ENCODE measurements around the gene PKM.
"Not testable (repeated sequence)": the region's sequence is repeated elsewhere in the genome, so short reads cannot be mapped to it uniquely, and the experiment has no call there.

The PKM gene

DNA sequence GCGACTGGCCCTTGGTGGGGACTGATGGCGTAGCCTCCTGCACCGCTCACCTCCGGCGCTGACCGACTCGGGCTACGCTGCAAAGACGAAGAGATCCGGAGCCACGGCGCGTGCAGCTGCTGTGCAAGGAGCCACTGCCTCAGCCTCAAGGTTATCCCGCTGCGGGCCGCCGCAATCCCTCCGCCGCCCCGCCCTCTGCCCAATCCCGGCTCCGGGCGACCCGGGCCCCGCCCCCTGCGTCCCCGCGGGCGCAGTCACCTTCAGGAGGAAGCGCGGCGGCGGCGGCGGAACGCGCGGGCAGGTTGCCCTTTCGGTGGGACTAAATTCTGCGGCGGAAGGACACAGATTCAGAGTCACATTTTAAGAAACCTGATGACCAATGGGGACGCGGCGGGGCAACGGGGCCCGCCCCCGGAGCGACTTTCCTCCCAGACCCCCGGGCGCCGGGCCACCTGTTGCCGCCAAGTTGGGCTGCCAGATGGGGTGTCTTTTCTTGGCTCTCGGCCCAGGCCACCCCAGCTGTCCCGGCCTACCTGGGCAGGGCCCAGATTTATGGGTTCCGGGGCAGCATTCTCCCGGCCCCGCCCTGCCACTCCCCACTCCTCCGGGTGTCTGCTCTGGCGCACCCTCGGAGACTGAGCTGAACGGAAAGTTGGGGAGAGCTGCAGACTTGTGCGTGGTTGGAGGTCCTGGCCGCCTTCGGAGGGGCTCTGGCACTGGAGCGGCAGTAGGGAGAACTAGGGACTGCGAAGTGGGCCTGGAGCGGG is at the start of gene PKM:
Gene PKM (minus strand): TSS at position 125 of the 767 bp plus-strand sequence. CDS start 12,093 bp downstream, outside the sequence.
- DNase-seq (ENCODE audit: low read depth in 2 of 2), result peak; percentile 95 to 98

DNA sequence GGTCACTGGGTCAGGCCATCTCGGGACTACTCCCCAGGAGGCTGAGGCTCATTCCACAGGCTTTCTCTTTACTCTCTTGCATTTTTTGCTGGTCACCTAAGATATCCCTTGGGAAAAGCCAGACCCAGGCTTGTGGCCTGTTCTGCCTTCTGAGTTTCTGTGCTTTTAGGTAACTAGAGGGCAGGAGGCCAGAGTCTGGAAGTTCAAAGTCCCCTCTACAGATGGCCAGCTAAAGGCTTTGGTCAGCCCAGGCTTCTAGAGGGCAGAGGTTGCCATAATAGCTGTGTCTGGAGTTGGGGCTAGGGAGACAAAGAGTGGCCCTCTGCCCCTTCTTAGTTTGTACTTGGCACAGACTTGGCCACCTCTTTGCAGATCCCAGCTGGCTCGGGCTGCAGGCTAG is 49.8 kb upstream of the PKM start:
- no peak for DNase-seq (ENCODE audit: low read depth in 2 of 2)

DNA sequence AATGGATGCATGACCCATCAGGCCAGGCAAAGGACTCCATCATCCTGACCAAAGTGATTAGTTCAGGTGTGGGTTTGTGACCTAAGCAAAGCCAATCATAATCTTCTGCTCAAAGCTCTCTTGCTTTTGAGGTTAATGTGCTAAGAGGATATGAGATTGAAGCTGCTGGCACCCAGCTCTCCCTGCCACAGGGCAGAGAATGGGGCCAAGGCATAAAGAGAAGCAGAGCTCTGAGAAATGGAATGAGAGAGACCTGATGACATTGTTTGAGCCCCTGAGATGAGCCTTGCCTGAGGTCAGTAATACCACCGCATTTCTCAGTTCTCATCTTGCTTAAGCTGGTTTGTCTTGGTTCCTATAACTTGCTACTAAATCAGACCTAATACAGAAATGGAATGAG is 47.7 kb upstream of the PKM start:
- no peak for DNase-seq (ENCODE audit: low read depth in 2 of 2)

DNA sequence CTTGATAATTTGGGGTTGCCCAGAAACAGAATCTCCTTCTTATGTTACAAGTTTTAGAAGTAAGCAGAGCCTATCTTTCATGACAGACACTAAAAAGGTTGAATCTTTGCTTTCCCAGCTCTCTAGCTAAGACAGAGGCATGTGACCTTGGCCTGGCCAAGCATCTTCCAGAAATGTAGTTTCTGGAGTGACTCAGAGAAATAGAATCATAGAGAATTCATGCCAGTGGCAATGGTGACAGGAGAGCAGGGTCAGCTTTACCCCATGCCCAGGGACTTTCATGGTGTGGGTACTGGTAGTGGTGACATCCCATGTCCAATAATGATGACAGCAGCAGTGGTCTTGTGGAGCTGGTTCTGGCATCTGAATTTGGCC is 45.3 kb upstream of the PKM start:
- no peak for DNase-seq (ENCODE audit: low read depth in 2 of 2)

DNA sequence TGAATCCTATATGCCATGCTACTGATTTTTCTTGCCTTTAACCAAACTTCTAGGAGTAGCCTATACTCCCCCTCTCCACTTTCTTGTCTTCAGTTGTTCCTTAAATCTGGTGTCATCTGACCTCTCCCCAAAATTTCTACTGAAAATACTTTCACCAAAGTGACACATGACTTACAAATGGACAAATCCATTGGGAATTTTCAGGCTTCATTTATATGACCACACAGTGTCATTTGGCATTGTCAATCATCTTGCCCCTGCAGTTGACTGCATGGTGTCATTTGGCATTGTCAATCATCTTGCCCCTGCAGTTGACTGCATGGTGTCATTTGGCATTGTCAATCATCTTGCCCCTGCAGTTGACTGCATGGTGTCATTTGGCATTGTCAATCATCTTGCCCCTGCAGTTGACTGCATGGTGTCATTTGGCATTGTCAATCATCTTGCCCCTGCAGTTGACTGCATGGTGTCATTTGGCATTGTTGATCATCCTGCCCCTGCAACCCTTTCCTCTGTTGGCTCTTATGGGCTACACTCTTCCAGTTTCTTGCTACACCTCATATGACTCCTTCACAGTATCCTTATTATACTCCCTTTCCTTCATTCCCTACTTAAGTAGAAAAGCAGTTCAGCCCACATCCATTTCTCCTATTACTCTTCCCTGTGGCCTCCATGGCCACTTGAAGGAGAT is 44.8 kb upstream of the PKM start:
- DNase-seq (ENCODE audit: low read depth in 2 of 2), result not testable (repeated sequence)

DNA sequence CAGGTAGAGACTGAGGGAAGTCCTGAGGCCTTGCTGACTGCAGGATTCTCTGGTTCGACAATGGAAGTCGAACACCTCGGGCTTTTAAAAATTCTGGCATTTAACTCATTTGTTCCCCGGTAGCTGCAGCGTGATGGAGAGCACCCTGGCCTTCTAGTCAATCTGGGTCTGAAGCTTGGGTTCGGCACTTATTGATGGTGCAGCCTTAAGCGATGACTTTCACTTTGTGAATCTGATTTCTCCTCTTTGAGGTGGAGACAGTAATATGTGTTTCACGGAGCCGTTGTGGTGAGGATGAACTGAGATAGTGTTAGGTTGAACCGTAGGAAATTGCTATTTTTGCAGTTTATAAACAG is 42.0 kb upstream of the PKM start:
- DNase-seq (ENCODE audit: low read depth in 2 of 2), result no peak

DNA sequence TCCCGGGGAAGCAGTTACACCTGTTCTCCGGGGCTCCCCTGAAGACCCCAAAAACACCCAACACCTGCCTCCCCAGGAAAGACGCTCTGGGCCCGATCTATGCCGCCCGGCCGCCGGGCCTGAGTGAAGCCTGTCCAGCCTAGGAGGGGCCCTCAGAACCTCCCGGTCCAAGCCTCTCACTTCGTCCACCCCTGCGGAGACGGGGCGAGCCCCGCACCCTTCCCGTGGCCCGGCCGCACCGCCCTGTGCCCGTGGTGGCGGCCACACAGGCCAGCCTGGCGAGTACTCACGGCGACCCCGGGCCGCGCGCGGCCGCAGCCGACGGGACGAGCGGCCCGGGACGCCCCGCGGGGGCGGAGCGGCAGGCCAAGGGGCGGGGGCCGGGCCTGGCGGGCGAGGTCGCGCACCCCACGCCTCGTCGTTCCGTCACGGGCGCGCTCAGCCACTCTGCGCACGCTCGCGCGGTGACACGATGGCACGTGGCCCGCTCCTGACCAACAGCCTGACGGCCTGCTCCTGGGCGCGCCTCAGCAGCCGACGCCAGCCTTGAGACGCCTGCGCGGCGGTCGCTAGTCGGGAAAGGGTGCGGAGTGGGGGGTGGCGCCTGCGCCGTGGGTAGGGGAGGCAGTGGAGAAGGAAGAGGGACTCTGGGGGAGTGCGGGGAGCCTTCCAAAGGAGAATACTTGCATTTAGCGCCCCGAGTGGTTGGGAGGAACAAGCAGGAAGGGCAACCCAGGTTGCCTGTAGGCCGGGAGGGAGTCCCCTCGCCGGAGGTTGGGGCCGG is 41.4 kb upstream of the PKM start, which contains the start of gene PARP6:
Gene PARP6 (minus strand): TSS at position 342 of the 784 bp plus-strand sequence. CDS start 5,077 bp downstream, outside the sequence.
- peak; percentile 95 to 97 for DNase-seq (ENCODE audit: low read depth in 2 of 2)

DNA sequence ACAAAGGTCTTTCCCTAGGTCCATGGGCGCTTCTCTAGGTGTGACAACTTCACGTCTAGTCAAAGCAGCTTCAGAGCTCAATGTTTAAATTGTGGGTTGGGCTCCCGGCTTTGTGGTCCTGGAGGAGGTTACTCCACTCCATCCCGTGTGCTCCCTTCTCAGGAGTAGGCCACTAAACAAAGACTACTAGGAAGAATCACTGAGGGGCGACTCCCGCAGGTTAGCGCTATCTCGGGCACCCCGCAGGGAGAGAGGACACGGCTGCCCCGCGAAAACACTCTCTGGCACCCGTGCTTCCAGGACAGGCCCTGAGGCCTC is 40.9 kb upstream of the PKM start:
- DNase-seq (ENCODE audit: low read depth in 2 of 2), result no peak

DNA sequence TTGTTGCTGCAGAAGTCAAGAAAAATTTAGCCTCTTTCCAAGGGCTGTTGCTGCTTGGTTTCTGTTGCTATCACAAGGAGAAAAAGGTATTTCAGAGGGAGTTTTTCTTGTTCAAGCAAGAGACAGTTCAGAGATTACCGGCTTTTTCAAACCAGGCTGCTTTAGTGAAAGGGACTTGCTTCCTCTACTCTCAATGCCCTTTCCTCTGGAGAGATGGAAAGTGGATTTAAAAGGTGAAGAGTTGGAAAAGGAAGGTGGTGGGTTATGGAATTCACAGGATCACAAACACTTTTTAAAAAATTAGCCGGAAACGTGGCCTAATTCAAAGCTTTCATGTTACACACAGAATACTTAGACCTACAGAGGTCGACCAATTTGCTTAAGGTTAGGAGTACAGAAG is 40.2 kb upstream of the PKM start:
- no peak for DNase-seq (ENCODE audit: low read depth in 2 of 2)

DNA sequence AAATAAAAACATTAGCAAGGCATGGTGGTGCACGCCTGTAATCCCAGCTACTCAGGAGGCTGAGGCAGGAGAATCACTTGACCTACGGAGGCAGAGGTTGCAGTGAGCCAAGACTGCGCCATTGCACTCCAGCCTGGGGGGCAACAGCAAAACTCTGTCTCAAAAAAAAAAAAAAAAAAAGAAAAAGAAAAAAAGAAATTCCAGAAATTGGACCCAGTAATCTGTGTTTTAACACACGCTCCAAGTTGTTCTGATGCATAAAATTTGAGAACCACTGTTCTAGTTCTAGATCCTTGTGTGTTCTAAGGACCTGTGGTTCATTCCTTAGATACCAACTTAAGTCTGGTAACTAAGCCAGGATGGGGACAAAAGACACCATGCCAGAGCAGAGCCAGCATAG is 38.7 kb upstream of the PKM start:
- DNase-seq (ENCODE audit: low read depth in 2 of 2), result no peak

DNA sequence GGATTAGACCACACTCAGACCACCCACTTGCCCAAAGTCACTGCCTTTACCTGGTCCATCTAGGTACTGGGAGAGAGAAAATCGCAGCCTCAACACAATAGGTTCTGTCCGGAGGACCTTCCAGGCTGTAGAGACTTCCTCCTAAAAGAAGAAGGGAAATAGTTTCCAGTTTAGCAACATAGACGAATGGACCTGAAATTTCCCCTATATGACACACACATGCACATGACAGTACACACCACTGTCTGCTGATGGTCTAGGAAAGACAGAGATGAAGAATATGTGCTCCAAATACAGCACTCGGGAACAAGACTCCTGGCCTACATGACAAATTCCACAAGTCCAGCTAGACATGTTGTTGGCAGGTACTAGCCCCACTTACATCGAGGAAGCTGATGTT is 34.0 kb upstream of the PKM start:
- no peak for DNase-seq (ENCODE audit: low read depth in 2 of 2)

DNA sequence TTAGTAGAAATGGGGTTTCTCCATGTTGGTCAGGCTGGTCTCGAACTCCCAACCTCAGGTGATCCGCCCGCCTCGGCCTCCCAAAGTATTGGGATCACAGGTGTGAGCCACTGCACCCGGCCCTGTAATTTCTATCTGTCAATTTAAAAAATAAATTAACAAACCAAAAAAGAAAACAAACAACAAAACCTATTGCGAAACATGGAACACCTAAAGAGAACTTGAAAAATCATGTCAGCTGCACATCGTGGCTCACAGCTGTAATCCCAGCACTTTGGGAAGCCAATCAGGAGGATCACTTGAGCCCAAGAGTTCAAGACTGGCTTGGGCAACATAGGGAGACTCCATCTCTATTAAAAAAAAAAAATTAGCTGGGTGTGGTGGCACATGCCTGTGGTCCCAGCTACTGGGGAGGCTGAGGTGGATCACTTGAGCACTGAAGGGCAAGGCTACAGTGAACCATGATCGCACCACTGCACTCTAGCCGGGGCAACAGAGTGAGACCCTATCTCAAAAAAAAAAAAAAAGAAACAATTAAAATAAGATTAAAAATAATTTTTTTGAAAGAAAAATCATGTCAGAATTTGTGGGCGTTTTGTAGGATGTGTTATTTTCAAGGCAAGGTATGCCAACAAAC is 21.8 kb upstream of the PKM start:
- no peak for DNase-seq (ENCODE audit: low read depth in 2 of 2)

DNA sequence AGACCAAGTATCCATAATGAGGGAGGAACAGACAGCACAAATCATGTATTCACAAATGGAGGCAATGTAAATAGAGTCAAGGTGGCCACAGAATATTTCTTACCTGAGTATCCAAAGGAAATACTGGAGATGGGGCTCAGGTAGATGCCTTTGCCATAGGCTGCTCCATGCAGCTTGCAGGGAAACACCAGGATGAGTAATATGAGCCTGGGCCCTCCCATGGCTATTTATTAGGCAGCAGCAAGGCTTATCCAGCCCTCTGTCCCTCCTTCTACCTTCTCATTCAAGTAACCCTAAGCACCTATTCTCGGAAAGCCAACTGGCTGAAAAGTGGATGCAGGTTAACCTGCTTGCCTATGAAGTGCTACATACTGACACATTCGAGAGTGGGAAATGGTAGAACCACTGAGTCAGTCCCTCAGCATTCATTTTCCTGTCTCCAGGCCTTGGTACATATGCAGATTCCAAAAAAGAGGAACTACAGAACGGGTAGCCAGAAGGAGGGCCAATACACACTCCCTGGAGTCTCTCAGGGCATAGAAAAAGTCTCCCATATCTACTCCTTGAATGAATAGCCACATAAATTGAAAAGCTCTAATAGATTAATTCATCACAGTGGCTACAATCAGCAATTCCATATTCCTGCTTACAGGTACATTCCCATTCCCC is 18.3 kb upstream of the PKM start:
- no peak for DNase-seq (ENCODE audit: low read depth in 2 of 2)

DNA sequence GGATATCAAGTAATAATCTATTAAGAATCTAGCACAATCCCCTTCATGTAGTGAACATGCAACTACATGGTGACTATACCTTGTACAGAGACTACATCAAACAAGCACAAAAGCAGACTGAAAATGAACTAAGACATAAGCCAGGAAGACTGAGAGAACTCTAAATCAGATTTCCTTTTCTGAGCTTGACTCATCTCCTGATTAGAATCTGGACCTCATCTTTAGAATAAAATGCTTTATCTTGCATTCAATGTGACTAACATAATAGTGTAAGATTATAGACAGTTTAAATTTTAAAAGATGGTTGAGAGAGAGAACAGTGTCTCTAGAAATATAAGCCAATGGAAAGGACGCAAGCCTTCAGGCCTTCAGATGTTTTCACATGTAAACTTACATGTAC is 17.5 kb upstream of the PKM start:
- no peak for DNase-seq (ENCODE audit: low read depth in 2 of 2)

DNA sequence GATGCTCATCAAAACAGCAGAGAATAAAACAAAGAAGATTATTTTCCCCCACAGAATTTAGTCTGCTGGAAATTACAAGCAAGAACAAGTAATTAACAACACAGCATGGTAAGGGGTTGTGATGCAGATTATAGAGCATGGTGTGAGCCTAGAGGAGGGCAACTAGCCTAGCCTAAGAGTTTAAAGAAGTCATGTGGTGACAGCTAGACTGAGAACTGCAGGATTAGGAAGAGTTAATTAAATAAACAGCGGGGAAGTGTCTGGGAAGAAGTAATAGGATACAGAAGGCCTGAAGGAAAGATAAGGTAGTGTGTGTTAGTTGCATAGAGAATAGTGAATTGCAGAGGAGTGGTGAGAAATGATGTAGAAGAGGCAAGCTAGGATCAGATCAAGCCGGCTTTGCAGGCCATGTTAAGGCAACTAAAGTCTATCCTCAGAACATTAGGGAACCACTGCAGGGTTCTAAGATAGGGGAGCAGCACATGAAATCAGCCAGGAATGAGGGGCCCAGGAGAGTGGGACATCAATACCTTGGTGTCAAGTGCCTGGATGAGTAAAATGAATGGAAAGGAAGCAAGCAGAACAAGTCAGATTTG is 11.9 kb upstream of the PKM start:
- DNase-seq (ENCODE audit: low read depth in 2 of 2), result no peak

DNA sequence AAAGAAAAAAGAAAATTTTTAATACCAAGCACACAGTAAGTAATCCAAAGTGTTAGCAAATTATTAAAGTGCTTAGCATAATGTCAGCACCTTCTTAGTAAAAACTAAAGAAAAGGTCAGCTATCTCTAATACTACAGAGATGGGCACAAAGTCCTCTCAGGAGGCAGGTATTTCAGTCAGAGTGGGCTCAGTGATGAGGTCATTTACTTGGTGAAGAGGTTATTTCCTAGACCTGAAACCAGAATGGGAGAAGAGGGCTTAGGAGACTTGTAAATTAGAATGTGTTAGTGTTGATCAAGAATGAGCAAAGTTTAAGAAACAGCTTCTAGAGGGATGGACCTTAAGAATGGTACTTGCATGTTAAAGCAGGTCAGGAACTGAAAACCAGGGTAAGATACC is 8.7 kb upstream of the PKM start:
- DNase-seq (ENCODE audit: low read depth in 2 of 2), result no peak

DNA sequence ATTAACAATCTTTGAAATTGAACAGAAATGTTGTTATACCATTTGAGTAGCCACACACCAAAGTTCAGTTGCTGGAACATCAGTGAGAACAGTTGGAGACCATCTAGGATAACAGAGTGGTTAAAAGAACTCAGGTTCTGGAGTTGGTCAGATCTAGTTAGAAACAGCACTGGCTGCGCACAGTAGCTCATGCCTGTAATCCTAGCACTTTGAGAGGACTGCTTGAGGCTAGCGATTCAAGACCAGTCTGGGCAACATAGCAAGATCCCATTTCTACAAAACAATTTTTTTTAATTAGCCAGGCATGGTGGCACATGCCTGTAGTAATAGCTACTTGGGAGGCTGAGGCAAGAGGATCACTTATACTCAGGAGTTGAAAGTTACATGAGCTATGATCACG is 7.6 kb upstream of the PKM start:
- no peak for DNase-seq (ENCODE audit: low read depth in 2 of 2)

DNA sequence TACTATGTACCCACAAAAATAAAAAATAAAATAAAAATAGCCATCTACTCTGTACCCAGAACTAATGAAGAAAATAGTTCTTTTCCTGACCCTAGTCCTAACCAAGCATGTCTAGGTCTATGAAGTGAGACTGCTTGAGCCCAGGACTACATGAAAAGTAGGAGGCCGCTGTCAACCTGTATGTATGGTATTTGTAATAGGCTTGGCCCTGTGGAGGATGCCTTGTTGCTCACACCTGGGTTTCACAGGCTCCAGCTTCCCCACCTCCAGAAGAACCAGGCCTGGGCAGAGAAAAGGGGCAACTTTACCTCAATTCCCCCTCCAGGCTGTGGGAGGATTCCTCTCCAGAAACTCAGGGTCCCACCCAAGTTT is 6.8 kb upstream of the PKM start:
- no peak for DNase-seq (ENCODE audit: low read depth in 2 of 2)

DNA sequence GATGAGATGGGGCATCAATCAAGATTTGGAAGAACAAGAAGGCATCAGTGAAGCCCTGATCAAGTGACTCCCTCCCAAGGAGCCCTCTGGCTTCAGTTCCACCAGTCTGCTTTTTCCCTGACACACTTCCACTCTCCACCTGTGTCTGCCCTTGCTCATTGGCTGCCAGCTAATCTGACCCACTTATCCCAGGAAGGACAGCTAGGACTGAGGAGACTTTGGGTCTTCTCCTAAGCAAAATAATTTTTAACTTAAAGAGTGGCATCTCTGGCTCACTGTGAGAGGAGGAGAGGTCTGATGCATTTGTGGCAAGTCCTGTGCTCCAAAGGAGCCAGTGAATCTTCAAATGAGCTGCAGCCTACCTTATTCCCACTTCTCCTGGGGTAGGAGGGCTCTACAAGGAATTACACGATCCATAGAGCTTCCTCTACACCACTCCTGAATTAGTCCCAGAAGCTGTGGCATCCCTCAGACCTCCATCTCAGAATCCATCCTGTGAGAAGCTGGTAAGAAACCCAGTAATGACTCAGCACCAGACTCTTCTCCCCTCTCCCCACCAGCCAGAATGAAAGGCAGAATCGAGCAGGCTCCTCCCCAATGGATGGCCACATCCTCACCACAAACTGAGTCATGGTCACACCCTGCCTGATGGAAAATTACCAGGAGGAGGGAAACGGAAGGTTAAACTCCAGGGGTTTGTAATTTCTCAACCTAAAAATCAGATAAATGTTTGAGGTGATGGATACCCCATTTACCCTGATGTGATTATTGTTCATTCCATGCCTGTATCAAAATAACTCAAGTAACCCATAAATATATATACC is 6.3 kb upstream of the PKM start:
- DNase-seq (ENCODE audit: low read depth in 2 of 2), result peak; percentile 44 to 52

DNA sequence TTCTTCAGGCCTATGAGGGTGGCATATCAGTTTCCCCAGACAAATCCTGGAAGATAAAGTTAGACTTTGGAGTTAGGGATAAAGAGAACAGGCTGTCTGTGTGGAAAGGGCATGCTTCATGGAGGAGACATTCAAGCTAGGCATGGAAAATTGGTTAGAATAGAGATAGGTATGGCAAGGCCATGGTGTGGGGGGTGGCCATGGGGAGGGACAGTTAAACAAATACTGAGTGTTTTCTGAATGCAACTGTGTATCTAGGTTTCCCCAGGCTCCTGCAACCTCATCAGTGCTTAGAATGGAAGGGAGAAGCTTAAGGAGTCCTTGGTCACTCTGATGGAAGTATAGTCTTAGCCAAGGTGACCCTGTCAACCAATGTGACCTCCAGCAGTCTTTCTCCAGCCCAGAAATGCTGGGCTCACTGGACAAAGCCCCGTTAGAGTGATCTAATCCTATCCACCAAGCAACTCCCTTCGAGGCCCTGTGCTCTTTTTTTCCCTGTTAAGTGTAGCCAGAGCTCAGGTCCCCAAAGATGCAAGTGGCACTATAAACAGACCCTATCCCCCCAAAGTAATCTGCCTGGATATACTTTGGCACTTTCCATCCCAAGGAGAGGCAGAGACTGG is 5.5 kb upstream of the PKM start:
- DNase-seq (ENCODE audit: low read depth in 2 of 2), result no peak

All from stimulated activated CD4-positive, alpha-beta T cell treated with anti-CD3 and anti-CD28 coated beads, Interleukin-1b, Interleukin-23, amount 100 ng/mL, for 4 hours (primary cell).